Erythroblast (primary cell): ENCODE results near the gene EDN2.

ENCODE experiments used
- GATA1 ChIP-seq: IDR thresholded peaks from 2 replicates; pipeline ENCODE4 v1.6.1; 2011; ENCODE audit warnings: low read depth, mild to moderate bottlenecking, control low read depth, low read length, moderate library complexity
- POLR2A ChIP-seq: IDR thresholded peaks from 2 replicates; pipeline ENCODE4 v1.6.1; 2011; ENCODE audit warnings: mild to moderate bottlenecking, low read length

GRCh38 chr1:41447995-41448770 lies 36.3 kb downstream of the EDN2 start:
- TF ChIP-seq POLR2A, result no peak
- no peak for TF ChIP-seq GATA1
